IMR-90 (cell line): ENCODE results near the gene VARS2. TPM values are rescaled to one million over a fixed set of nuclear protein-coding genes. Genes with fewer than 3 reads are reported as not detected.

ENCODE experiments used
- ATAC-seq: fragments of 200-7000 bp; cut with Tn5 transposase; 2 replicates; pipeline ENCODE4 v1.9.1; 2020; ENCODE audit warnings: low read depth, mild to moderate bottlenecking, moderate library complexity
- BruUV-seq: library from RNA; stranded (reverse); fragments of 400-500 nt; replicated peaks from 2 replicates; lab custom pipeline; 2021; lab: Mats Ljungman, UMichigan
- CTCF ChIA-PET: fragments of 300-600 bp; formaldehyde crosslinking; extraction: SDS; loops from one replicate; lab custom pipeline; 2021; ENCODE audit warnings: antibody characterized with exemption; lab: Yijun Ruan, JAX
- POLR2A ChIA-PET: fragments of 300-600 bp; sonication (Branson Sonifier 250); formaldehyde crosslinking; loops from one replicate; lab custom pipeline; 2022; ENCODE audit warnings: antibody characterized with exemption; ENCODE audit not compliant: unreplicated experiment; lab: Charles Lee
- DNase-seq: peaks from one replicate; pipeline ENCODE4 v3.0.0; 2013
- H2AFZ ChIP-seq: replicated peaks from 2 replicates; pipeline ENCODE3; 2013; ENCODE audit warnings: low read length, mild to moderate bottlenecking; ENCODE audit not compliant: poor library complexity
- H2AK5ac ChIP-seq: 2 replicates; pipeline ENCODE4 v1.6.1; 2013; ENCODE audit warnings: low read depth, low read length, inconsistent platforms
- H2AK9ac ChIP-seq: replicated peaks from 2 replicates; pipeline ENCODE3; 2013; ENCODE audit warnings: mild to moderate bottlenecking, low read depth, low read length, moderate library complexity; ENCODE audit not compliant: poor library complexity
- H2BK120ac ChIP-seq: 2 replicates; pipeline ENCODE4 v1.6.1; 2013; ENCODE audit warnings: low read depth, low read length, inconsistent platforms
- H2BK15ac ChIP-seq: 3 replicates; pipeline ENCODE4 v1.6.1; 2013; ENCODE audit warnings: low read depth, low read length, inconsistent platforms
- H2BK20ac ChIP-seq: 2 replicates; pipeline ENCODE4 v1.6.1; 2013; ENCODE audit warnings: low read depth, mild to moderate bottlenecking, inconsistent platforms, low read length, moderate library complexity
- H2BK5ac ChIP-seq: 2 replicates; pipeline ENCODE4 v1.6.1; 2013; ENCODE audit warnings: mild to moderate bottlenecking, low read depth, low read length, inconsistent platforms; ENCODE audit not compliant: poor library complexity, severe bottlenecking
- H3K14ac ChIP-seq: replicated peaks from 2 replicates; pipeline ENCODE4 v1.6.1; 2013; ENCODE audit warnings: low read depth, low read length, inconsistent platforms
- H3K18ac ChIP-seq: 2 replicates; pipeline ENCODE4 v1.6.1; 2013; ENCODE audit warnings: low read depth, low read length, control low read depth
- H3K23ac ChIP-seq: 2 replicates; pipeline ENCODE4 v1.6.1; 2013; ENCODE audit warnings: low read depth, low read length, inconsistent platforms
- H3K27ac ChIP-seq: 2 replicates; pipeline ENCODE4 v1.5.1; 2013; ENCODE audit warnings: mild to moderate bottlenecking, control low read depth, low read length; ENCODE audit not compliant: insufficient read depth
- H3K27me3 ChIP-seq: 2 replicates; pipeline ENCODE4 v1.6.1; 2013; ENCODE audit warnings: low read length; ENCODE audit not compliant: control insufficient read depth, insufficient read depth
- H3K36me3 ChIP-seq: 2 replicates; pipeline ENCODE4 v1.6.1; 2013; ENCODE audit warnings: low read length, mixed read lengths; ENCODE audit not compliant: control insufficient read depth, insufficient read depth
- H3K4ac ChIP-seq: 2 replicates; pipeline ENCODE4 v1.6.1; 2013; ENCODE audit warnings: low read depth, low read length, inconsistent platforms
- H3K4me1 ChIP-seq: 2 replicates; pipeline ENCODE4 v1.6.1; 2013; ENCODE audit warnings: low read length, mixed read lengths; ENCODE audit not compliant: control insufficient read depth, insufficient read depth
- H3K4me2 ChIP-seq: 2 replicates; pipeline ENCODE4 v1.6.1; 2013; ENCODE audit warnings: low read depth, mild to moderate bottlenecking, control low read depth, low read length, moderate library complexity
- H3K4me3 ChIP-seq: 2 replicates; pipeline ENCODE4 v1.5.1; 2013; ENCODE audit warnings: low read depth, mild to moderate bottlenecking, control low read depth, low read length, moderate library complexity; ENCODE audit not compliant: insufficient read depth
- H3K56ac ChIP-seq: 2 replicates; pipeline ENCODE4 v1.6.1; 2013; ENCODE audit warnings: low read length, inconsistent platforms; ENCODE audit not compliant: insufficient read depth; ENCODE audit errors: extremely low read depth
- H3K79me1 ChIP-seq, 2 experiments: 2 replicates each; pipeline ENCODE4 v1.6.1; 2013; ENCODE audit warnings: low read length in 2 of 2, inconsistent platforms in 1 of 2, low read depth in 1 of 2
- H3K9ac ChIP-seq: 2 replicates; pipeline ENCODE4 v1.6.1; 2013; ENCODE audit warnings: low read depth, low read length, control low read depth
- H3K9me1 ChIP-seq: 2 replicates; pipeline ENCODE4 v1.6.1; 2013; ENCODE audit warnings: low read length, inconsistent platforms; ENCODE audit not compliant: insufficient read depth
- H3K9me3 ChIP-seq: 2 replicates; pipeline ENCODE4 v1.6.1; 2013; ENCODE audit warnings: low read length; ENCODE audit not compliant: control insufficient read depth, insufficient read depth
- H4K20me1 ChIP-seq: 2 replicates; pipeline ENCODE4 v1.6.1; 2013; ENCODE audit warnings: low read length, inconsistent platforms; ENCODE audit not compliant: insufficient read depth
- H4K5ac ChIP-seq: 2 replicates; pipeline ENCODE4 v1.6.1; 2013; ENCODE audit warnings: mild to moderate bottlenecking, low read depth, low read length, control low read depth
- H4K8ac ChIP-seq, 2 experiments: 2 replicates each; pipeline ENCODE4 v1.6.1; 2013; ENCODE audit warnings: low read depth in 2 of 2, low read length in 2 of 2, control low read depth in 1 of 2, inconsistent platforms in 1 of 2
- H4K91ac ChIP-seq: 2 replicates; pipeline ENCODE4 v1.6.1; 2013; ENCODE audit warnings: low read depth, low read length, inconsistent platforms; ENCODE audit not compliant: insufficient read depth
- BHLHE40 ChIP-seq: fragments of 150-350 bp; IDR thresholded peaks from 2 replicates; pipeline ENCODE4 v1.6.1; 2016; ENCODE audit warnings: mild to moderate bottlenecking, low read depth, low read length
- MAFK ChIP-seq: IDR thresholded peaks from 2 replicates; pipeline ENCODE4 v1.6.1; 2012; ENCODE audit warnings: low read depth, low read length, improper control_type of control experiment
- RCOR1 ChIP-seq: IDR thresholded peaks from 2 replicates; pipeline ENCODE4 v1.6.1; 2012; ENCODE audit warnings: mild to moderate bottlenecking, low read length, improper control_type of control experiment; ENCODE audit not compliant: insufficient replicate concordance
- WGBS, 2 experiments: methylation state at CpG; one replicate each; pipeline versions ENCODE4 v1.1.5 to v1.1.7; 2013; ENCODE audit warnings: missing lambda C conversion rate in 2 of 2; ENCODE audit not compliant: insufficient read length in 1 of 2; ENCODE audit errors: extremely low coverage in 2 of 2; 5-methylcytosine and 5-hydroxymethylcytosine counted together
- dilution Hi-C: fragments of 300-500 bp; cut with HindIII; formaldehyde crosslinking; loops from one replicate; pipeline ENCODE4 v1.14.3; 2018; ENCODE audit warnings: low sequenced_read_pairs; ENCODE audit not compliant: unreplicated experiment
- in situ Hi-C: fragments of 300-500 bp; cut with MboI; formaldehyde crosslinking; loops from 3 replicates; pipeline ENCODE4 v1.14.3; 2019; ENCODE audit warnings: low sequenced_read_pairs, inconsistent platforms, mixed read lengths
- intact Hi-C: fragments of 100-400 bp; cut with micrococcal nuclease; formaldehyde crosslinking; loops from 2 replicates; pipeline ENCODE4 v1.10.0; 2022
- polyA plus RNA-seq, 3 experiments: library from polyadenylated mRNA; depleted of rRNA; stranded (reverse); fragments of >200 nt; gene quantifications; 2 replicates each; pipeline ENCODE4 v1.2.3, GENCODE V29; 2012; ENCODE audit warnings: low replicate concordance in 1 of 3
- total RNA-seq: library from RNA; depleted of rRNA; stranded (reverse); fragments of >200 nt; gene quantifications from 2 replicates; pipeline ENCODE4 v1.2.3, GENCODE V29; 2012

Gene VARS2
- total and polyA plus RNA-seq, 2 of the 4 experiments (the other 2 are of a cell fraction) = 7.2 to 14.0 TPM

DNA sequence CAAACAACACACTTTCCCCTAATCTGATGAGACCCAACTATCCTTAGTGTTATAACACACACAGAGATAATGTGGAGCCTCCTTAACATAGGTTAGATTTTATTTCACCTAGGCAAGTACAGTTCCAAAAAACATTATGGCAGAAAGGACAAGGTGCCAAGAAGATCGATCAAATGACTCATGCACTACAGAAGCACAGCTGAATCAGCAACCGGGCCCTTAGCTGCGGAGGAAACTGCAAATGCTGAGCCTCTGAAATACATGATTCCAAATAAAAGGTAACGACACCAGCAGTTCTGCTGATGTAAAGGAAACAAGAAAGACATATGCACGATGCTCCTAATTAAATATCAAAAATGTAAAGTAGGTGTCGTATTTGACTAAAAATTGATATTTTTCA, 49.6 kb downstream of the VARS2 start:
- in situ Hi-C loops = no loop called here
- no peak overlapping the region for H2AK9ac ChIP-seq
- no peak overlapping the region for H3K27ac ChIP-seq
- H4K20me1 ChIP-seq = no peaks in the 10 kb centered on the region
- H2BK120ac ChIP-seq = no peak overlapping the region
- ATAC-seq (no peak), DNase-seq (peak; percentile 47)
- H4K91ac ChIP-seq = no peak overlapping the region
- ChIA-PET POLR2A (no interaction called here), CTCF (interaction anchor here (1.1 kb wide), 1 partner anchor 36 kb away, joined by 3 read pairs; no protein-coding TSS in a partner anchor)
- BruUV-seq = no TSS peak
- H2AFZ ChIP-seq = no peak overlapping the region
- dilution Hi-C loops = no loop called here
- 48% methylated on average over 3 of the region's 6 CpGs; no CpG with 5 or more reads in 1 of the 2 experiments for WGBS, 2 experiments
- H4K5ac ChIP-seq = no peak overlapping the region
- TF ChIP-seq BHLHE40 = no peak
- TF ChIP-seq MAFK = peak; percentile 26; the same call in 1 of the 2 replicates
- TF ChIP-seq RCOR1 = no peak
- no peak overlapping the region for H3K4me3 ChIP-seq
- no peaks in the 10 kb centered on the region for H3K9me1 ChIP-seq
- no peak overlapping the region for H3K4me2 ChIP-seq
- no peak overlapping the region for H3K18ac ChIP-seq
- H3K79me1 ChIP-seq = no peaks in the 10 kb centered on the region
- no peaks in the 10 kb centered on the region for H3K9me3 ChIP-seq
- no peak overlapping the region for H3K14ac ChIP-seq
- no peak overlapping the region for H2BK15ac ChIP-seq
- H3K27me3 ChIP-seq = peaks cover 30% of the 10 kb centered on the region
- no peaks in the 10 kb centered on the region for H3K4me1 ChIP-seq
- intact Hi-C loops = no loop called here
- no peak overlapping the region for H3K56ac ChIP-seq
- H2BK20ac ChIP-seq = no peak overlapping the region
- no peak overlapping the region for H3K23ac ChIP-seq
- no peaks in the 10 kb centered on the region for H3K36me3 ChIP-seq
- no peak overlapping the region for H2AK5ac ChIP-seq
- H2BK5ac ChIP-seq = no peak overlapping the region
- H3K9ac ChIP-seq = no peak overlapping the region
- H3K4ac ChIP-seq = no peak overlapping the region
- no peak overlapping the region for H4K8ac ChIP-seq
